OCI-M2 (cell line): ENCODE results near the gene MYH14.

Experiments
- DNase-seq: peaks from one replicate; lab custom pipeline; 2025; ENCODE audit not compliant: unreplicated experiment; lab: John Stamatoyannopoulos, UW

Gene MYH14

DNA sequence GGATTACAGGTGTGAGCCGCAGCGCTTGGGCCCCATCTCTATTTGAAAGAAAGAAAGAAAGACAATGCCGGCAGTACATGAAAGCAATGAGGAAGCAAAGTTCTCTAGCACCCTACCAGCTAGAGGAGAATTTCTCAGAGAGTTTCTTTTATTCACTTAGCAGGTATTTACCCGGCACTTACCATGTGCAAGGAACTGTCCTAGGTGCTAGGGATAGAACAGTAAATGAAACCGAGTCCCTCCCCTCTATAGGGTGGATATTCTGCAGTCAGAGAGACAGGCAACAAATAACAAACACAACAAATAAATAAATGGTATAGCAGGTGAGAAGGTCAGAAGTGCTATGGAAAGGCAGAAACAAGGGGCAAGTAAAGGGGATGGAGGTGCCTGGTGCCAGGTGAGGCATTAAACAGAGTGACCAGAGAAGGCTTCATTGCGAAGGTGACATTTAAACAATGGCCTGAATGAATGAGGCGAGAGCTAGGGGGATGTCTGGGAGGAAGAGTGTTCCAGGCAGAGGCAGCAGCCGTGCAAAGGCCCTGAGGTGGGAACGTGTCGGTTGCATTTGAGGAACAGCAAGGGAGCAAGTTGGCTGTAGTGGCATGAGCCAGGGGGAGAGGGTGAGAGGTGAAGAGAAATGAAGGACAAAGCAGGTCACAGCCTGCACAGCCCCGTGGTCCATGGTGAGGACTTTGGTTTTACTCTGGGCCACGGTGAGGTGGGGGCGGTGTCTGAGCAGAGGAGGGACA lies 10.8 kb upstream of the MYH14 start:
- DNase-seq = no peak

DNA sequence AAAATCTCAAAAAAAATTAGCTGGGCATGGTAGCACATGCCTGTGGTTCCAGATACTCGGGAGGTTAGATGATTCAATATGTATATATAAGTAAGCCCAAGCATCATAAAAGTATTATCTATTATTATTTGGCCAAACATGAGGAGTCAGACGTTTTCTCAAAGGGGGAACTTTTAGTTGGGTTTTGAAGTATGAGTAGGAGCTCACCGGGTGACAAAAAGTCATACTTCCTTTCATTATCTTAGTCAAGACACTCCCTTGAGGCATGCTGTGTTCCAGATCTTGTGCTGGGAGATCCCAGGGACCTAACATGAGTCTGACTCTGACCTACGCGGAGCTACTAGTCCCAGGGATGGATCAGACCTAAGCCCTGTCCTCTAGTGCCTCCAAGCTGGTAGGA lies 8.2 kb upstream of the MYH14 start:
- DNase-seq = no peak

DNA sequence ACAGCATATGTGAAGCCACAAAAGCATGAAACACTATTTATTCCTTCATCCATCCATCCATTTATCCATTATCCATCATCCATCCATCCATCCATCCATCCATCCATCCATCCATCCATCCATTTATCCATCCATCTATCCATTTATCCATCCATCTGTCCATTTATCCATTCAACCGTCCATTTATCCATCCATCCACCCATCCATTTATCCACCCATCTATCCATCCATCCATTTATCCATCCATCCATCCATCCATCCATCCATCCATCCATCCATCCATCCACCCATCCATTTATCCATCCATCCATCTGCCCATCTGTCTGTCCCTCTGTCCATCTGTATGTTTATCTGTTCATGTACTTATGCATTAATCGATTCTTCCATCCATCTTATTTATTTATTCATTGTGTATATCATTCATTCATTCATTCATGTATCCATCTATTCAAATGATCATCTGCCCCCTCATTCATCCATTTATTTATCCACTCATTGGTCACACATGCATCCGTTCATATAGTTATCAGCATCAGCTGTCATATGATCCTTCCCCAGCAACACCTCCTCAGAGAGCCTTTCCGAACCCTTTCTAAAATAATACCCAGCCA lies 7.0 kb upstream of the MYH14 start:
- no peak for DNase-seq

DNA sequence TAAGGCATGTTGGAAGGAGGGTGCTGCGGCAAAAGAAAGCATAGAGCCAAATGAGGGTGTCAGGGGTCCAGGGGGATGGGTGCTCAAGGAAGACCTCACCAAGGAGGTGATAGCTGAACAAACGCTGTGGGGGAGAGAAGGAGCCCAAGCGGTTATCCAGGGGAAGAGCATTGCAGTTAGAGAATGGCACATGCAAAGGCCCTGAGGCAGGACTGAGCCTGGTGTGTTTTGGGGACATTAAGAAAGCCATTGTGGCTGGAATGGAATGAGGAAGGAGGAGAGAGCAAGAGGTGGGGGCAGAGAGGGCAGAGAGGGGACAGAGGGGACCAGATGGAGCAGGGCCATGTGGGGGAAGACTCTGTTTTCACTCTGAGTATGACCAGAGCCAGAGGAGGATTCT lies 6.1 kb upstream of the MYH14 start:
- DNase-seq = no peak

DNA sequence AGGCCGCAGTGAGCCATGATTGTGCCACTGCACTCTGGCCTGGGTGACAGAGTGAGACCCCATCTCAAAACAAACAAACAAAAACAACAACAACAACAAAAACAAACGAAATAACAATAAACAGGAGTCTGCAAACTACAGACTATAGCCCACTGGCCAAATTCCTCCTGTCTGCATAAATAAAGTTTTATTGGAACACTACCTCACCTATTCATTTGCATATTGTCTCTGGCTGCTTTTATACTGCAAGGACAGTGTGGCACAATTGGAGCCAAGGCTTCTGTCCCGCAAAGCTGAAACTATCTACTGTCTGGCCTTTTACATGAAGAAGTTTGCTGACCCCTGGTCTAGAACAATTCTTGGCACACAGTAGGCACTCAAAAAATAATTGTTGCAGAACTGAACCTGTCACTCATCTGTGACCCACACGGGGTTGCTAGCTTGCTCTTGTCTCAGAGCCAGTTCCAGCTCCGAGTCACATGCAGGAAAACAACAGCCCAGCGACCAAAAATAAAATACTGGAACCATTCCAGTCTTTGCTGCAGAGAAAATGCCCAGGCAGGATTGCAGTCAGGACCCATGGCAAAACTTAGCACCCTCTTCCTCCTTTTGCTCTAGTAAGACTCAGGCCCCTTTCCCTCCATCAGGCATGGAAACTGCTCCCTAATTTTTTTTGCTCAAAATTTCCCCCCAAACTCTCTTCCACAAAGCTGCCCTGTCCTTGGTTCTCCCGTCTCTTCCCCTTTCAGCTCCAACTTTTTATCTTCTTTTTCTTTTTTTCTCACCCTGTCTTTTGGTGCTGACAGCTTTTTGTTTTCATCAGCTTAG lies 4.8 kb upstream of the MYH14 start:
- DNase-seq = no peak

DNA sequence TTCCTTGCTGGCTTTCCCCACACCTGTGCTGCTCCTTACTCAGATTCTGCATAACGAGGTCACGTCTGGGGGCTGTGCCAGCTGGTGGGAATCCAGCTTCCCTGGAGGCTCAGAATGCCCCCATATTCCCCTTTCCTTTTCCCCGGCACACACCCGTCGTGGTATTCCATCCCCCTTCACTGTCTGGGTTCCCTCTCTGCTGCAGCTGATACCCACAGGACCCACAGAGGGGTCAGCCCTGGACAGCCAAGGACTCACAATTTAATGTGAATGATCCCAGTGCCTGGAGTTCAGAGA lies 4.2 kb upstream of the MYH14 start:
- DNase-seq = no peak

DNA sequence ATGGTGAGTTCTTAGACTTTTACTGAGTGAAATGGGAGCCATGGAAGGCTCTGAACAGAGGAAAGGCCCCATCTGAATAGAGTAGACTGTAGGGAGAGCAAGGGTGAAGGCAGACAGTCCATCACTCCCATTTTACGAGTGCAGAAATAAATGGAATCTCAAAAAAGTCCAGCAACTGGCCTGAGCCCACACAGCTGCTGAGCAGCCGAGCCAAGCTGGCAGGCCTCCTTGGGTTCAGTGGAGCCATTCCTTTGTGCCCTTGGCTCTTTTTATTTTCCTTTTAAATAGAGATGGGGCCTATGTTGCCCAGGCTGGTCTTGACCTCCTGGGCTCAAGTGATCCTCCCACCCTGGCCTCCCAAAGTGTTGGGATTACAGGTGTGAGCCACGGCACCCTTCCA lies 1.0 kb upstream of the MYH14 start:
- no peak for DNase-seq

DNA sequence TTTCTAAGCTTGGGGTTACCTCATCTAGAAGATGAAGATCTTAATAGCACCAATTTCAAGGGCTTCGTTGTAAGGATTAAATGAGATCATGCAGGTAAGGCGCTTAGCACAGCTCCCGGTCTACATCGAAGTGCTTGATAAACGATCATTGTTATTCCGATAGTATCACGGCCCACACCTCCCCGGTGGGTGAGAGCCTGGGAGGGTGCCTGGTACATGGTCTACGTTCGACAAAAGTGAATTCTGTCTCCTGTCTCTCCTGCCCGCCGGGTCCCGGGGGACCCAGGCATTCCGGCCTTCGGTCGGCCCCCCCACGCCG lies 501 bp upstream of the MYH14 start:
- no peak for DNase-seq

DNA sequence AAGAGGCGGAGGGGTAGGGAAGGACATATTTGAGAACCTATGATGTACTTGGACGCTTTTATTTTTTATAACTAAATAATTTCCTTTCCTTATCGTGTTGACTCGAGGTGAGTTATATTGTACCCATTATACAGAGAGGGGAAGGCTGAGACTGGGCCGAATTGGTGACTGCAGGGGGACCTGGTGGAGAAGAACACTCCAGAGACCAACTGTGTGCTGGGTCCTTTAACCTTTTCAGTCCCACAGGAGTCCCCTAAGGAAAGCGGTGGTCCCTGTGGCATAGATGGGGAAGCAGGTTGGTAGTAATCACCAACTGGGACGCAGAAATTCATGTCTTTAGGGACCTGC lies 633 bp downstream of the MYH14 start:
- DNase-seq = no peak

DNA sequence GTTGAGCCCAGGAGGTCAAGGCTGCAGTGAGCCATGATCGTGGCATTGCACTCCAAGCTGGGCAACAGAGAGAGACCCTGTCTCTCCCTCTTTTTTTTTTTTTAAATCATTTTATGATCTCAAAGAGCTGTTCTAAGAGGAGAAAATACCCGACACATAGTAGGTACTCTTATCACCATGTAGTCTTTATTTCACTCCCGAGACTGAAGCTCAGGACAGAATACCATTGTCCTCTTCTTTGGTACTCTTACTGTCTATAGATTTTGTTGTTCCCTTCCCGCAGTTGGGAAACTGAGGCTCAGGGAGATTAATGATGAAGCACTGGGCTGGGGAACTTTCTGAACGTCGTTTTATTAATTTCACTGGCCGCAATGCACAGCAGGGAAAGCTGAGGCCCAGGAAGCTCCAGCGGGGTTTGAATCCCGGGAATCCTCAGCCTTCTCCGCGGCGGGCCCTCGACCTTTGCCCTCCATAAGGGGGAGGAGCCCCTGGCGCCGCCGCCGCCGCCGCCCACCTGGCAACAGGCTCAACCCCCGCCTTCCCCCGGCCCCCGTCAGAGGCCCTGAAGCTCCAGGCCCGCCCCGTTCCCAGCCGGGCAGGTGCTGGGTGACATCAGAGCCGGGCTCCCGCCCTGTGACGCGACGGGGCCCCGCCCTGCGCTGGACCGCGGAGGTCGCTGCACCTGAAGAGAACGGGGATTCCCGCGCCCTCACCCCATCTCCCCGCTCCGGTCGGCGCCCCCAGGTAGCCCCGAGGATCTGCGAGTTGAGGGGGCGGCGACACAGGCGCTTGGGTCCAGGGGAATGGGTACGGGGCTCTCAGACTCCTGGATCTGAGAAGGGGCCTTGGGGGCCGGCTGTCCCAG lies 1.6 kb downstream of the MYH14 start:
- no peak for DNase-seq

- DNase-seq = no peak
Measured at GRCh38 chr19:50205681-50206138, 2.3 kb downstream of the MYH14 start.

DNA sequence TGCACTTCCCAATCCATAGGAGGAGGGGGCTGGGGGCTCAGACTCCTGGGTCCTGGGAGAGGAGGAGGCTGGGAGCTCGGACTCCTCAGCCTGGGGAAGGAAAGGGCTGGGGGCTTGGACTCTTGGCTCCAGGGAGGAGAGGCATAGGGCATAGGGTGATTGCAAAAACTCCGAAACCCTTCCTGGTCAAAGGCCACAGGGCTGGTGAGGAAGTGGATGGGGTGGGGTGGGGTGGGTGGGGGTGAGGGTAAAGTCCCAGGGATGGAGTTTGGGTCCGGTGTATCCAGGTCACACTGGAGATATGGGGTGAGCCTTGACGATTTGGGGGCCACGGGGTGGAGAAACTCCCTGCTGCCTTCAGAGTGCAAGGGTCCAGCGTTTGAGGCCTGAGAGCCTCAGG lies 2.8 kb downstream of the MYH14 start:
- no peak for DNase-seq

- DNase-seq = no peak
Measured at GRCh38 chr19:50207730-50208129, 4.3 kb downstream of the MYH14 start.

- no peak for DNase-seq
Measured at GRCh38 chr19:50209131-50209530, 5.7 kb downstream of the MYH14 start.

DNA sequence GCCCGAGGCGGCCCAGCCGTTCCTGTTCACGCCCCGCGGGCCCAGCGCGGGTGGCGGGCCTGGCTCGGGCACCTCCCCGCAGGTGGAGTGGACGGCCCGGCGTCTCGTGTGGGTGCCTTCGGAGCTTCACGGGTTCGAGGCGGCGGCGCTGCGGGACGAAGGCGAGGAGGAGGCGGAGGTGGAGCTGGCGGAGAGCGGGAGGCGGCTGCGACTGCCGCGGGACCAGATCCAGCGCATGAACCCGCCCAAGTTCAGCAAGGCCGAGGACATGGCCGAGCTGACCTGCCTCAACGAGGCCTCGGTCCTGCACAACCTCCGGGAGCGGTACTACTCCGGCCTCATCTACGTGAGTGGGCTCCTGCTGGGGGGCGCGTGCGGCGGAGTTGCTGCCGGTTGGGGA lies 7.0 kb downstream of the MYH14 start:
- no peak for DNase-seq

- DNase-seq = no peak
Measured at GRCh38 chr19:50213925-50214324, 10.5 kb downstream of the MYH14 start.

DNA sequence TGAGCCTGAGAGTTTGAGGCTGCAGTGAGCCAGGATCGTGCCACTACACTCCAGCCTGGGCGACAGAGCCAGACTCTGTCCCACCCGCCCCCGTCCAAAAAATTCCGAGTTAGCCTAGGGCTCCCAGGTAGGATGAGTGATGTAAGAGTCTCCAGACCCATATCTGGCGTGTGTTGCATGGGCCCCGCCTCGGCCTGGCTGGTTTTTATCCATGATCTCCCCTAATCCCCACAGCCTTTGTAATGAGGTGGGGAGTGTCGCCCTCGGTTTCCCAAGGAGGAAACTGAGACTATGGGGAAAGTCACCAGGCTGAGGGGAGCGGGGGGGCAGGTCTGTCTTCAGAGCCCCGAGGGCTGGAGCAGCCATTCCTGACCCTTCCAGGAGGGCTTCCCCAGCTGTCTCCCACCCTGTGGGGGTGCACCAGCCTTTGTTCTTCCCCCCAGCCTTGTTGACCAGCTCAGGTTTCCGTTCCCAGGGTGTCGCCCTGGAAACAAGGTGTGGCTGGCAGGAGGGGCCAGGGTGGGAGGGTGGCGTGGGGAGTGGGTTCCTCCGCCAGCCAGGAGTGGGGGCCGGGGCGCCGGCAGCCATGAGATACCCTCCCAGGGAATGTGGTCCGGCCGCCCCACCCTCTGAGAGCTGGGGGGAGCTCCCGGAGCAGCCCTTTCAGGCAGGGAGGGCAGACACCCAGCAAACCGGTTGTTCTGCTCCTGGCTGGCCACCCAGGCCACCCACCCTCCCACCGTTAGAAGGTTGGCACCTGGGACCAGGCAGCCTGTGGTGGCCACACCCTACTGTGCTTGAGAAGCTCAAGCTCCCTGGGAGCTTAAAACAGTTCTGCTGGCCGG lies 11.5 kb downstream of the MYH14 start:
- no peak for DNase-seq

DNA sequence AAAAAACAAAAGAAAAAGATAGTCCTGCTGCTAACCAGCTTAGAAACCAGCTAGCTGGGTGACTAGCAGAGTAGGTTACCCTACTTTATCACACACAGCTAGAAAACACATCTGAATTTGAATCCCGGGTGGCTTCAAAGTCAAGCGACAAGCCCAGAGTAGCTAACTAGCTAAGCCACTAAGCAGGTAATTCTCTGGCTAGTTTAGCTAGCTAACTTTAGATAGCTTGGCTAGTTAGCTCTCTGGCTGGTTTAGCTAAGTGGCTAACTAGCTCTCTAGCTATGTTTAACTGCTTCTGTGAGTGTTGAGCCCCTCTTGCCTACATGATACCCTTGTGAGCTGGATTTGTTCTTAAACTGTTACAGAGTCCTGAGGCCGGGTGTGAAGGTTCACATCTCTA lies 12.4 kb downstream of the MYH14 start:
- DNase-seq = no peak

DNA sequence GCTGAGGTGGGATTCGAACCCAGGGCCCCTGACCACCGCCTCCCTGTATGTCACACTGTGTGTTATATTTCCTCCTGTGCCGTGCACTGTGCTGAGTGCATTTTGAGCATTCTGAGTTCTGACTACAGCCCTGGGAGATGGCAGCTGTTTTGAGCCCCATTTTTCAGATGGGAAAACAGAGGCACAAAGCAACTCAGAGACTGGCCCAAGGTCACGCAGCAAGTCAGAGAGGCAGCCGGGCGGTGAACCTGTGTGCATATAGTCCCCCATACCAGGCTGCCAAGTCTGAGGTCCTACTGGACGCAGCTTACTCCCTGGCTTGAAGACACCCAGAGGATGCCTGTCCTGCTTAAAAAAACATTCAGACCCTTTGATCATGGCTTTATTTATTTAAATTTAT lies 17.7 kb downstream of the MYH14 start:
- no peak for DNase-seq

DNA sequence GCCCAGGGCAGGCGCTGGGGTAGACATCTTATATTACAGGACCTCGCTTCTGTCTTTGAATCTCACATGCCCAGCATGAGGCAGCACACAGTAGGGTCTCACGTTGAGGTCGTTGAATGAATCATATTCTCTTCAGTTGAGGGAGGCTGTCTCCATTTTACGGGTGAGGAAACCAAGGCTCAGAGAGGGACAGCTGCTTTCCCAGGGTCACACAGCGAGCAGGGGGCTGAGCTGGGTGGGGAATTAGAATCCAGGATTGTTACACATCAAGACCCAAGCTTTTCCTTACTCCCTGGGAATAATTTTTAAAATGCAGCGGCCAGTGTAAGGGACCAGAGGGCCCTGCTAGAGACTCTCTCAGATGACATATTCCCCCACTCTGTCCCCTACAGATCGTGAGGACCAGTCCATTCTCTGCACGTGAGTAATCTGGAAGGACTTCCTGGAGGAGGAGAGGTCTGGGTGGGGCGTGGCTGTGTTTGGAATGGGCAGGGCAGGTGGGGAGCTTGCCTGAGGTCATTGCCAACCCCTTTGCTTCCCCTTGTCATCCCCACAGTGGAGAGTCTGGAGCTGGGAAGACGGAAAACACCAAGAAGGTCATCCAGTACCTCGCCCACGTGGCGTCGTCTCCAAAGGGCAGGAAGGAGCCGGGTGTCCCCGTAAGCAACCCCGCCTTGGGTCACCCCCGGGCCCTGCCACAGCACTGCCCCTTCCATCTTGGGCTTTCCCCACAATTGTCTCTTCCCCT lies 19.4 kb downstream of the MYH14 start:
- no peak for DNase-seq
